T-cell (primary cell): Measurements from ENCODE around the gene SLCO1A2. TPM values are rescaled to one million over a fixed set of nuclear protein-coding genes. Genes with fewer than 3 reads are reported as not detected.
"Not testable (repeated sequence)": the region's sequence is repeated elsewhere in the genome, so short reads cannot be mapped to it uniquely, and the experiment has no call there.

Experiments used
- ATAC-seq, 4 experiments: fragments of 200-7000 bp in 3 of 4; fragments of 150-1000 bp in 1 of 4; cut with Tn5 transposase; replicated peaks in 1 of 4; 1 replicate in 3 of 4; 2 replicates in 1 of 4; pipeline ENCODE4 v1.10.0; 2021; ENCODE audit warnings: moderate library complexity in 3 of 4, mild to moderate bottlenecking in 2 of 4, moderate number of reproducible peaks in 1 of 4
- CTCF ChIA-PET, 2 donors: fragments of 300-600 bp; sonication (Branson Sonifier 250); formaldehyde crosslinking; loops; one replicate each; lab custom pipeline; 2022; ENCODE audit warnings: antibody characterized with exemption in 2 of 2; lab: Charles Lee
- POLR2A ChIA-PET, 2 donors: fragments of 300-600 bp; sonication (Branson Sonifier 250); formaldehyde crosslinking; loops; one replicate each; lab custom pipeline; 2022; ENCODE audit warnings: antibody characterized with exemption in 2 of 2; lab: Charles Lee
- DNase-seq, 35 experiments: peaks; one replicate each; pipeline versions ENCODE4 v3.0.0 to v3.0.0-alpha.2; 2013 to 2023
- H3K27ac ChIP-seq: one replicate; pipeline ENCODE4 v1.5.1; 2013; ENCODE audit warnings: low read length
- H3K27me3 ChIP-seq, 2 experiments: replicated peaks in 1 of 2; 1 replicate in 1 of 2; 2 replicates in 1 of 2; pipeline versions ENCODE4 v1.6.1 to v1.7.0; 2013; ENCODE audit warnings: low read length in 1 of 2, mixed read lengths in 1 of 2; ENCODE audit not compliant: control insufficient read depth in 2 of 2, insufficient read depth in 2 of 2; ENCODE audit errors: extremely low read depth in 1 of 2
- H3K36me3 ChIP-seq, 2 donors: 1 replicate in 1 of 2; 2 replicates in 1 of 2; pipeline versions ENCODE4 v1.6.1 to v1.7.0; 2013; ENCODE audit warnings: low read length in 1 of 2; ENCODE audit not compliant: control insufficient read depth in 2 of 2, insufficient read depth in 1 of 2; ENCODE audit errors: extremely low read depth in 1 of 2
- H3K4me1 ChIP-seq, 2 experiments: 1 replicate in 1 of 2; 2 replicates in 1 of 2; pipeline versions ENCODE4 v1.6.1 to v1.7.0; 2013; ENCODE audit warnings: low read length in 2 of 2, mixed read lengths in 1 of 2; ENCODE audit not compliant: insufficient read depth in 2 of 2, control insufficient read depth in 1 of 2; ENCODE audit errors: extremely low read depth in 1 of 2
- H3K4me3 ChIP-seq, 2 donors: 1 replicate in 1 of 2; 2 replicates in 1 of 2; pipeline versions ENCODE4 v1.5.1 to v1.7.0; 2013; ENCODE audit warnings: mild to moderate bottlenecking in 2 of 2, low read length in 1 of 2, moderate library complexity in 1 of 2; ENCODE audit not compliant: control insufficient read depth in 1 of 2; ENCODE audit errors: extremely low read depth in 1 of 2
- H3K9me3 ChIP-seq: 2 replicates; pipeline ENCODE4 v1.7.0; 2013
- H3K27ac Mint-ChIP-seq, 2 donors: one replicate each; pipeline ENCODE4 v1.8.0; 2020 to 2021; ENCODE audit warnings: mild to moderate bottlenecking in 2 of 2, mixed read lengths in 2 of 2
- H3K27me3 Mint-ChIP-seq, 2 donors: one replicate each; pipeline ENCODE4 v1.8.0; 2021 to 2022; ENCODE audit warnings: mixed read lengths in 2 of 2
- H3K36me3 Mint-ChIP-seq: one replicate; pipeline ENCODE4 v1.8.0; 2021; ENCODE audit warnings: mixed read lengths
- H3K4me1 Mint-ChIP-seq, 3 donors: one replicate each; pipeline ENCODE4 v1.8.0; 2020 to 2022; ENCODE audit warnings: mixed read lengths in 3 of 3, mild to moderate bottlenecking in 1 of 3
- H3K4me3 Mint-ChIP-seq, 3 donors: one replicate each; pipeline ENCODE4 v1.8.0; 2020 to 2022; ENCODE audit warnings: mild to moderate bottlenecking in 3 of 3, mixed read lengths in 3 of 3, moderate library complexity in 3 of 3
- H3K9me3 Mint-ChIP-seq, 3 donors: one replicate each; pipeline ENCODE4 v1.8.0; 2020 to 2022; ENCODE audit warnings: mixed read lengths in 3 of 3
- WGBS: methylation state at CpG from one replicate; pipeline ENCODE4 v1.1.5; 2013; ENCODE audit warnings: missing lambda C conversion rate; ENCODE audit not compliant: insufficient coverage; 5-methylcytosine and 5-hydroxymethylcytosine counted together
- total RNA-seq, 35 experiments: library from RNA in 6 of 35; stranded (reverse) in 6 of 35; fragments of 120-200 nt in 1 of 35; gene quantifications; one replicate each; pipeline versions ENCODE4 v1.2.1 to v1.2.4 and lab custom pipeline; 2013 to 2026

SLCO1A2 gene
- total RNA-seq, 5 donors from 2014 or later (not counting 1 experiment from before 2014, with no cell fraction given): 0.47 TPM; not detected in 4

GRCh38 chr12:21369141-21369980, 34.6 kb upstream of the SLCO1A2 start:
- ATAC-seq (no peak), DNase-seq (no peak)
- H3K27ac Mint-ChIP-seq: no peak overlapping the region
- ChIA-PET POLR2A (no interaction called here), CTCF (no interaction called here)
- H3K36me3 Mint-ChIP-seq: no peaks in the 10 kb centered on the region
- no peak overlapping the region for H3K4me3 ChIP-seq
- no peaks in the 10 kb centered on the region for H3K27me3 Mint-ChIP-seq
- WGBS: 0% methylated on average over 1 of the region's 4 CpGs
- peaks cover 4 to 6% (median 4%) of the 10 kb centered on the region in 3 donors for H3K4me1 Mint-ChIP-seq
- H3K27ac ChIP-seq: no peak overlapping the region
- H3K9me3 ChIP-seq: no peaks in the 10 kb centered on the region
- peaks cover 0 to 4% (median 3%) of the 10 kb centered on the region in 3 donors for H3K9me3 Mint-ChIP-seq
- no peaks in the 10 kb centered on the region for H3K27me3 ChIP-seq
- H3K4me1 ChIP-seq: no peaks in the 10 kb centered on the region
- no peaks in the 10 kb centered on the region for H3K36me3 ChIP-seq
- no peak overlapping the region for H3K4me3 Mint-ChIP-seq

- H3K27ac ChIP-seq, H3K9me3 ChIP-seq, H3K4me3 Mint-ChIP-seq, H3K27me3 ChIP-seq, H3K4me3 ChIP-seq, H3K36me3 ChIP-seq, CTCF ChIA-PET, ATAC-seq, H3K4me1 Mint-ChIP-seq, POLR2A ChIA-PET, DNase-seq, H3K36me3 Mint-ChIP-seq, H3K4me1 ChIP-seq, H3K27ac Mint-ChIP-seq: not testable (repeated sequence)
- WGBS: 82% methylated on average over 9 of the region's 10 CpGs
- peaks cover 10 to 19% of the 10 kb centered on the region in 2 donors for H3K27me3 Mint-ChIP-seq
- peaks cover 0 to 10% (median 10%) of the 10 kb centered on the region in 3 donors for H3K9me3 Mint-ChIP-seq
Measured at GRCh38 chr12:21360632-21361031, 25.9 kb upstream of the SLCO1A2 start.

GRCh38 chr12:21354641-21355040, 19.9 kb upstream of the SLCO1A2 start:
- WGBS: no CpG with 5 or more reads among the region's 1 CpG
- POLR2A ChIA-PET: no interaction called here
- Histone ChIP-seq H3K36me3 (no peaks in the 10 kb centered on the region), H3K9me3 (no peaks in the 10 kb centered on the region), H3K4me3 (no peak overlapping the region), H3K4me1 (no peaks in the 10 kb centered on the region), H3K27ac (no peak overlapping the region), H3K27me3 (no peaks in the 10 kb centered on the region)
- Mint-ChIP-seq H3K27ac (no peak overlapping the region), H3K4me1 (no peaks in the 10 kb centered on the region), H3K27me3 (peaks cover 6 to 9% of the 10 kb centered on the region in 2 donors), H3K9me3 (no peaks in the 10 kb centered on the region), H3K36me3 (no peaks in the 10 kb centered on the region), H3K4me3 (no peak overlapping the region)
- CTCF ChIA-PET: no interaction called here
- ATAC-seq (no peak), DNase-seq (no peak)

- Mint-ChIP-seq H3K27ac (peak overlapping the region in 1 of 2 donors; percentile 6), H3K4me1 (no peaks in the 10 kb centered on the region), H3K27me3 (peaks cover 5 to 9% of the 10 kb centered on the region in 2 donors), H3K36me3 (no peaks in the 10 kb centered on the region), H3K9me3 (no peaks in the 10 kb centered on the region), H3K4me3 (no peak overlapping the region)
- no peak for ATAC-seq
- Histone ChIP-seq H3K4me1 (no peaks in the 10 kb centered on the region), H3K4me3 (no peak overlapping the region), H3K36me3 (no peaks in the 10 kb centered on the region), H3K27me3 (no peaks in the 10 kb centered on the region), H3K27ac (no peak overlapping the region), H3K9me3 (no peaks in the 10 kb centered on the region)
- POLR2A ChIA-PET: no interaction called here
- DNase-seq: no peak
- CTCF ChIA-PET: no interaction called here
- 72% methylated on average over 2 of the region's 4 CpGs for WGBS
Measured at GRCh38 chr12:21353948-21354347, 19.2 kb upstream of the SLCO1A2 start.

GRCh38 chr12:21353487-21353886, 18.8 kb upstream of the SLCO1A2 start:
- Histone ChIP-seq H3K4me1 (no peaks in the 10 kb centered on the region), H3K27me3 (no peaks in the 10 kb centered on the region), H3K4me3 (no peak overlapping the region), H3K27ac (no peak overlapping the region), H3K9me3 (no peaks in the 10 kb centered on the region), H3K36me3 (no peaks in the 10 kb centered on the region)
- no peak overlapping the region for H3K27ac Mint-ChIP-seq
- no peaks in the 10 kb centered on the region for H3K36me3 Mint-ChIP-seq
- no peak overlapping the region for H3K4me3 Mint-ChIP-seq
- no peaks in the 10 kb centered on the region for H3K9me3 Mint-ChIP-seq
- ATAC-seq (no peak), DNase-seq (no peak)
- WGBS: 60% methylated on average over 1 of the region's 1 CpG
- peaks cover 9 to 10% of the 10 kb centered on the region in 2 donors for H3K27me3 Mint-ChIP-seq
- H3K4me1 Mint-ChIP-seq: no peaks in the 10 kb centered on the region
- POLR2A ChIA-PET: no interaction called here
- CTCF ChIA-PET: no interaction called here

GRCh38 chr12:21350975-21351374, 16.3 kb upstream of the SLCO1A2 start:
- H3K36me3 ChIP-seq: no peaks in the 10 kb centered on the region
- no peak overlapping the region for H3K27ac Mint-ChIP-seq
- DNase-seq (no peak), ATAC-seq (no peak)
- no peaks in the 10 kb centered on the region for H3K4me1 ChIP-seq
- H3K4me3 Mint-ChIP-seq: no peak overlapping the region
- no peak overlapping the region for H3K27ac ChIP-seq
- no peaks in the 10 kb centered on the region for H3K36me3 Mint-ChIP-seq
- no peaks in the 10 kb centered on the region for H3K9me3 Mint-ChIP-seq
- 57% methylated on average over 1 of the region's 1 CpG for WGBS
- peaks cover 10 to 19% of the 10 kb centered on the region in 2 donors for H3K27me3 Mint-ChIP-seq
- no peaks in the 10 kb centered on the region for H3K9me3 ChIP-seq
- ChIA-PET POLR2A (no interaction called here), CTCF (no interaction called here)
- H3K4me1 Mint-ChIP-seq: no peaks in the 10 kb centered on the region
- H3K4me3 ChIP-seq: no peak overlapping the region
- no peaks in the 10 kb centered on the region for H3K27me3 ChIP-seq
